Frontal cortex (tissue), 4 donors: ENCODE data around the gene TCF12. TPM values are rescaled to one million over a fixed set of nuclear protein-coding genes. Genes with fewer than 3 reads are reported as not detected.

ENCODE experiments used
- DNase-seq, 2 donors: peaks; one replicate each; pipeline ENCODE4 v3.0.0; 2012; ENCODE audit warnings: low spot score in 2 of 2
- FAIRE-seq: peaks from 2 replicates; lab custom pipeline; 2012; peaks lifted over from hg19 to GRCh38; lab: Jason Lieb, UNC
- total RNA-seq: library from RNA; depleted of rRNA; stranded (reverse); fragments of >200 nt; gene quantifications from one replicate; pipeline ENCODE4 v1.2.3, GENCODE V29; 2014
- donor health status: control.
- donor health status: control.
- donor health status: control.

The TCF12 gene
- total RNA-seq, 1 donor from 2014 or later = 87.2 TPM

DNA sequence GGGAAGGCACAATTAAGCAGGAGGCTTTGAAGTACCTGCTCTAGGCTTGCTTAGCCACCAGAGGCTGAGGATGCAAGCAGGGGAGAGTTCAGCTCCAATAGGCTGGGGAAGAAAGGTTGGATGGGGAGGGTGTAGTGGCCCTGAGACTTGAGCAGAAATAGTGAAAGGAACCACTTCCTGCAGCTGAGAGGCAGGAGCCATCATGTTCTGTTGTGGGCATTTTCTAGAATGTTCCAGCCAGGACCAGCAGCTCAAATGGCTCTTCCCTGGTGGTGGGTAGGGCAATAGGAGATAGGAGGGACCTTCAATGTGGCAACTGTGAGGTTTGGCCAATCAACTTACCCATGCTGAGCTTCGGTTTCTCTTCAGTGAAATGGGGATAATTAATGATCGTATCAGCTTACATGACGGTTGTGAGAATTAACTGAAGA, 378.7 kb downstream of the TCF12 start:
- DNase-seq (no peak), FAIRE-seq (no peak)

DNA sequence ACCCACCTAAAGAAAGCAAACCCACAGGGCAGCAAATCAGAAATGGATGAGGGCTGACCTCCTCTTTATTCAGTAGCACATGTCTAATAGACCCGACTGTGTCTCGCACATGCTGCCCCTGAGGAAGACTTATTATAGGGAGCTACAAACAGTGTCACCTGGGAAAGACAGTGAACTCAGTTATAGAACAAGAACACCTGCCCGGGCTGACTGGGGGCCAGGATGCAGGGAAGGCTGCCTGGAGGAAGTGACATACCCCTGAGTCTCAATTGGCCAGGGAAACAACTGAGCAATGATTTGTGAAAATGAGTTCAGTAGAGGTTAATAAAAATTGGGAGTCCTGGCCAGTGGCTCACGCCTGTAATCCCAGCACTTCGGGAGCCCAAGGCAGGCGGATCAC, 379.2 kb downstream of the TCF12 start:
- DNase-seq = no peak
- no peak for FAIRE-seq

DNA sequence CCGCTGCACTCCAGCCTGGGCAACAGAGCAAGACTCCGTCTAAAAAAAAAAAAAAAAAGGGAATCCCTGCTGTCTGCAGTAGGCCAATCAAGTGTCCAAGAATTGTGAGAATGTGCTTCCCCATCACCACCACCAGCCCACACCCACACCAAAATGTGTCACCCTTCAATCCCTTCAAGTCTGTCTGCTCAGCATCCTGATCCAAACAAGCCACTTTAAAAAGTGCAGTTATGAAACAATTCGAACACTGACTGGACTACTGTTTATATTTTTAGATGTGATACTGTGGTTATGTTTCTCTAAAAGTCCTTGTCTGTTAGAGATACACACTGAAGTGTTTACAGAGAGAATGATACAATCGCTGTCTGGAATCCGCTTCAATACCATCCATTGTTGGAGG, 379.8 kb downstream of the TCF12 start:
- FAIRE-seq = no peak
- no peak for DNase-seq

DNA sequence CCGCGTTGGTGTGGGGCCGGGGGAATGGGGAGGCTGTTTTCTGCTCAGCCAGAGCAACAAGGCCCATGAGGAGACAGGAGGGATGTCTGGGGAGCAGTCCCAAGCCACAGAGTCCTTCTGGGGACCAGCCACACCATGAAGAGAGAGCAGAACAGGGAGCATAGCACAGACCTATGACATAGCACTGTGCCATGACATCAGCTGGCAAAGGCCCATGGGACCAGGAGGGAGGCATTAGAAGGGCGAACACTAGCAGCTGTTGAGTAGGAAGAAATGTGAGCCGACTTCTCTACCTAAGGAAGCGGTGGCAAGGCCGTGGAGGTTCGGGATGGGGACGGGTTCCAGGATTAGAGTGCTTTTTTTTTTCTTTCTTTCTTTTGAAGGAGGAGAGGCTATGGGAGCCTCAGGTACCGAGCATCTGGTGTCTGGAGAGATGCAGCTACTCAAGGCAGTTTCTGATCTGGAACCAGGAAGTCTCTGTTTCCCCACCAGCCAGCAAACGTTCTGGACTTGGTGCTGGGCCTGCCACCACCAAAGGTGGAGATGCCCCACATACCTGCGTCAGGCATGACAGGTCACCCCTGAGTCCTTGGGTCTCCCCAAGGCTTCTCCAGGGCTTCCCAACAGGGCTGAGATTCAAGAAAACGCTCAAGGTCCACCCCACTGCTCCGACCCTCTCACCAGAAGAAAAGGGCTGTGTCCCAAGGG, 380.6 kb downstream of the TCF12 start:
- DNase-seq = no peak
- FAIRE-seq = no peak

DNA sequence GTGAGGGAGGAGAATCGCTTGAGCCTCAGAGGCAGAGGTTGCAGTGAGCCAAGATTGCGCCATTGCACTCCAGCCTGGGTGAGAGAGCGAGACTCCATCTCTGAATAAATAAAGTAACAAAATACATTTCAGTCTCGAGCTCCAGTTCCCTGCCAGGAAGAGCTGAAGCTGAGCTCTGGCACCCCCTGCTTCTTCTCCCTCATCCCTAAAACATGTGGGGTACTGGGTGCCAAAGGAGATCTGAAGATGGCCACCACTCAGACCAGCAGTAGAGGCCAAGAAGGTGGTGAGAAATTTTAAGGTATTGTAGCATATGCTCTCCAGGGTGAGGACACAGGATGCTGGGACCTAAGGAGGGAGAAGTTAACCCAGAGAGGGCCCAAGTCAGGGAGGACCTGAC, 382.9 kb downstream of the TCF12 start:
- no peak for DNase-seq
- FAIRE-seq = no peak

DNA sequence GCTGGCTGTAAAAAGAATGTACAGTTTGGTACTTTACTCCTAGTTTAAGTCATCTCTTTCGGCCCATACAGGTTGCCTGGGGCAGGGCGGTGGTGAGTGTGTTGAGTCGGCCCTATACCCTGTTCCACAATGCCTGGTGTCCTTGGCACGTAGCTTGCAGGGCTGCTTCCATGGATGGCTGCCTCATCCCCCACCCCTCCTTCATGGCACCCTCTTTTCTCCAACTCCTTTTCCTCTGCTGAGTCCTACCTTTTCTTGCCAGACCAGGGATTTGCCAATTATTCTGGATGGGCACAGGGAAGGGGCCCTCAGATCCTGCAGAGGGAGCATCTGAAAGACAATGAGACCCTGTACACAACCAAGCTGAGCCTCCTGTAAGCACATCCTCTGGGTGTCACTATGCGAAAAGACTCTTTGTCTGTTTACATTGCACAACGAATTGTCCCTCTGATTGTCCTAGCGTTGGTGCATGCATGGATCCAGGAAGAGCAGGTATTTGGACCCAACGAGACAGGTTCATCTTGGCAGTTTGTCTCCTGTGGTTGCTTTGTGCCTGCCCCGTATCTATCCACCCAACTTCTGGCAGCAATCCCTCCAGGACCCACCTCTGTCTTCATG, 384.3 kb downstream of the TCF12 start:
- DNase-seq (no peak), FAIRE-seq (no peak)

DNA sequence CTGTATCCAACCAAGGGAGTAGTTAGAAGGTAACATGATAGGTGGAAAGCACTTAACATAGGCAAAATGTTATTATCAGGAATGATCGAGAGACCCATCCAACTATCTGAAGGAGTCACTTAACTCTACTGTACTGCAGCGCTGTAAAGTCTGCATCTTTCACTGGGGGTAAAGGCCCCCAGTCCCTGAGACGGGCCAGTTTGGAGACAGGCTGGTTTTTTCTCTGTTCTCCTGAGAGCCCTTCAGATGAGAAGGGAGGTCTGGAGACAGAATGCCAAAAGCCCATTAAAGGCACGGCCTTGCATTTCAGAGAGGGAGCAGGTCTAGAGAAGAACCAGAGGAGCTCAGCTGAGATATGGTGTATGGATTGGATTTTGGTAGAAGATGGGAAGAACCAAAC, 386.6 kb downstream of the TCF12 start:
- FAIRE-seq = no peak
- no peak for DNase-seq

DNA sequence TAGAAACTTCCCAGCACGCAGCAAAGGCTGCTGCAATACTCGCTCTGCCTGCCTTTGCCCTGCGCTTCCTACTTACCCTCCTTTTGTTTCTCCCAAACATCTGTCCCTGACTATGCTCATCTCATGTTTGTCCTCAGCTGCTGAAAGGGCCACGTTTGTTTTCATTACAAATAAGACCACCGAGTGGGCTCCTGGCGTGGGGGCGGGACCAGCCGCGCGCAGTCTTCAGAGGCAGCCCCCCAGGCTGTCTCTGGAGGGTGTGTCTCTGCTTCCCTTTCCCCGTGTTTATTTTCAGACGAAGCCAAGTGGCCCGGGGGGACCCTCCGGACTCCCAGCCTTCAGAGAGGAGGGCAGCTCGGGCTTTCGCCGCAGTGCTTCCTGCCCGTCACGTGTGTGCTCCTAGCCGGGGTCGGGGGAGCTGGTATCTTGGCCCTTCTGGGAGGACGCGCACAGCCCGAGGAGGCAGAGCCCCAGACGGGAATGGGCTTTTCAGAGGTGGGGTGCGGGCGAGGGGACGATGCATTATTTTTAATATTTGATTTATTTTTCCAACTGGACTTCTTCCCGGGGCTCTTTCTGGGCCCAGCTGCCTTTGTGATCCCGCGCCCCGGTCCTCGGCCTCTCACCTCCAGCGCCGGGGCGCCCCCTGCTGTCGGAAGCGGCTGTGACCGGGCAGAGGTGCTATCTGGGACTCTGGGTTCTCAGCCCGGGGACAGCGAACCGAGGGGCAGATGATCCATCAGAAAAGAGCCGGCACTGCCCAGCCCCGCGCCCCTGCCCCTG, 387.9 kb downstream of the TCF12 start:
- DNase-seq = peak; percentile 83 to 90

DNA sequence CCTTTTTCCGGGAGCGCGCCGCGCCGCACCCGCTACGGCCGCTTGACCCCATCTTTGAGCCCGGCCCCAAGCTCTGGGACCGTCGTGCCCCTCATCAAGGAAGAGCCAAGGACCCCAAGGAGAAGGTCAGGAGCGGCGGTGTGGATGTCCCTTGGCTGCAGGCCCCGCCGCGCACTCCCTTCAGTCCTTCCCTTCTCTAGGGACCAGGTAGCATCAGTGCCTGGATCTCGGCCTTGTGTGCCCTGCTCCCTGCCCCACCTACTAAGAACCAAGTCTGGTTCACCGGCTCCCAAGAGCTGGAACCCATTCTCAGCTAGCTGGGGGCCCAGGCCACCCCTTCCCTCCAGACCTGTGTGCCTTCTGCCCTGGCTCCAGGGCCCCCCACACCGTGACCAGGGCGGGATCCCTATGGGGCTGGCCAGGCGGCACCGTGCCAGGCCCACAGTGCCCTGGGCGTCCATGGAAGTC, 388.5 kb downstream of the TCF12 start:
- FAIRE-seq = no peak

More for the DNA sequence above, 387.9 kb downstream of the TCF12 start:
- no peak for FAIRE-seq

DNA sequence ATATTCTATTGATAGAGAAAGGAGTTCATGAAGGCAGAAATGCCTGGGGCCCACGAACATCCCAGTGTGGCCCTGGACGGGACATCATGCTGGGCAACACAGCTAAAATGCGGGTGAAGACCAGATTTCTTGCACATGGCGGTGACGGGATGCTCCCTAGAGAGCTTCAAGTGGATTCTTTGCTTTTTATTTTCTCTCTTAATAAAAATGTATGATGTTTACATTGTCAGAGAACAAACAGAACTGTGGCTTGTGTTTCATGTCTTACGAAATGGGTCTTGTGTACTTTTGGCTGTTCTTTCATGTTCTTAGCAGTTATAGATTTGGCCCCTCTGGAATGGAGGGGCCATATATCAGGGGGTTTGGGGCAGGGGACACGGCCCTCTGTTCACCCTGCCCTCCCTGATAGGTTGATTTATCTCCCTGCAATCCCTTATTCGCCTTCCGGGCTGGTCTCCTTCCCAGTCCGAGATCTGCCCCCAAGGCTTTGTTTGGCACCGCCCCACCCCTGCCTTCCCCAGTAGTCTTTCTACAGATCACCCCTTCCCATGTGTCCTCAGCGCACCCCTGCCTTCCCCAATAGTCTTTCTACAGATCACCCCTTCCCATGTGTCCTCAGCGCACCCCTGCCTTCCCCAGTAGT, 389.2 kb downstream of the TCF12 start:
- DNase-seq (no peak), FAIRE-seq (no peak)

More for the DNA sequence above, 388.5 kb downstream of the TCF12 start:
- peak in 1 of 2 donors; percentile 33 for DNase-seq

DNA sequence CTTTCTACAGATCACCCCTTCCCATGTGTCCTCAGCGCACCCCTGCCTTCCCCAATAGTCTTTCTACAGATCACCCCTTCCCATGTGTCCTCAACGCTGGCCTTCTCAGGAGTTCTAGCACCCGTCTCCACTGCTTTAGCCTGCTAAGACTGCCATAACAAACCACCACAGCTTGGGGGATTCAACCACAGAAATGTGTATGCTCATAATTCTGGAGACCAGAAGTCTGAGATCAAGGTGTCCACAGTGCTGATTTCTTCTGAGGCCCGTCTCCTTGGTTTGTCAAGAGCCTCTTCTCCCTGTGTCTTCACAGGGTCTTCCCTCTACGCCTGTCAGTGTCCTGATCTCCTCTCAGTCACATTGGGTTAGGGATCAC, 389.7 kb downstream of the TCF12 start:
- DNase-seq (no peak), FAIRE-seq (no peak)

DNA sequence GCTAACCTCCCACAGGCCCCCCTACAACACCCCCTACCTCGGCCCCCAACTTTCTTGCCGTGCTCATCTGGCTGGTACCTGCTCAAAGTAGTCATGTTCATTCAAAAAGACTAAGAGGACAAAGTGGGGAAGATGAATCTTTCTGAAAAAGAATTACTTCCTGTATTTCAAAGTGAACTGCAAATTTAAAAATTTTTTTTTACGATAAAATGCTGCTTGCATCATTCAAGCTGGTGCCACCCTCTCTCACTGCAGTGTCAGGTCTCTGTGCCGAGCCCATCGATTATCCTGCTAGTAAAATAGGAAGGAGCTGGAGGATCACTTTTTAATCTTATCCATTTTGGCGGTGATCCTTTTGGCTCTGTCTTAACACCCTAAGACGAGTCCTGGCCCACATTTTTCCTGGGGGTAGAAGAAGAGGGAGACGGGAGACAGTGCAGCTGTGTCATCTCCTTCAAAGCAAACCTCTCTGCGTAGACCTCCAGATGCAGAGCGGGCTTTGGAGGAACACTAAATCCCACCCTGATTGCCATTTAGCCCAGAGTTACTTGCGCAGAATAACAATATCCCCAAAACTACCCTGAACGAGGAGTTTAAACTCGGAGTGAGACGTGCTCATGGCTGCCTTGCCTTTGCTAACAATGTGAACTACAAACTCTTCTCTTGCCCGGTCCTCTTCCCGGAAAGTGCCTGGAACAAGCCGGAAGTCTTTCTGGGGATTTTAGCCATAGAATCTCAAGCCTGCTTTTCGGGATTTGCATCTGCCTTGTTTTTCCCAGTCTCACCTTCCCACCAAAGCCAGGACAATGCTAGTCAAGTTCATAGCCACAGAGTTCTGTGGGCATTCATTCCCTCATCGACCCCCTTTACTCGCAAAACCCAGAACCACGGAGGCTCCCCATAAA, 391.7 kb downstream of the TCF12 start:
- FAIRE-seq = no peak
- no peak for DNase-seq

DNA sequence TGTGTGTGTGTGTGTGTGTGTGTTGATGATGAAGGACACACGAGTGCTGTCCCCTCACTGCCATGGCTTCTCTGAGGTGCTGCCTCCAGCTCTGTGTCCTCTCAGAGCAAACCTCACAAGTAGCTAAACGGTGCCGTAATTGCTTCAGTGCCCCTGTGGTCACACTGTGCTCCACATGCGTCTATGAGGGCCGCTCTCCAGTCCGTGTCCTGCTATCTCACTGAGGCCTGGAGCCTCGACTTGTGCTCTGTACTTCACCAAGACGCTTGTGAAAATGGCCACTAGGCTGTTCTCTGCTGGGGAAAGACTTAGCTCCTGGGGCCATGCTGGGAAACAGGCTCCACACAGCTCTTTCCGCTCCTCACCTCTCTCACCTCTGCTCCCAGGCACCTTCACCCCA, 392.4 kb downstream of the TCF12 start:
- DNase-seq = no peak
- FAIRE-seq = no peak

DNA sequence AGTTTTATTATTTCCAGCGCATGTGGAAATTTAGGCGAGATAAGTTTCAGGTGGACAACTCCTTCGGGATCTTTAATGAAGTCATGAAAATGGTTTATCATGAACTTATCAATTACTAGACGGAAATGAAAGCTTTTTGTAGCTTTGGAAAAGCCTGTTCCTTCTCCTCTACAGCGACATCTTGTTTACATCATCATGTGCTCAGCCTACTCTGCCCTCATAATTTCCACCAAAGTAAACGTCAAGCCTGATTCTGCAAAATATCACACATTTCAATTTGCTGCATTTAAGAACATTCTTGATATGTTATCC, 393.5 kb downstream of the TCF12 start:
- DNase-seq (no peak), FAIRE-seq (no peak)

DNA sequence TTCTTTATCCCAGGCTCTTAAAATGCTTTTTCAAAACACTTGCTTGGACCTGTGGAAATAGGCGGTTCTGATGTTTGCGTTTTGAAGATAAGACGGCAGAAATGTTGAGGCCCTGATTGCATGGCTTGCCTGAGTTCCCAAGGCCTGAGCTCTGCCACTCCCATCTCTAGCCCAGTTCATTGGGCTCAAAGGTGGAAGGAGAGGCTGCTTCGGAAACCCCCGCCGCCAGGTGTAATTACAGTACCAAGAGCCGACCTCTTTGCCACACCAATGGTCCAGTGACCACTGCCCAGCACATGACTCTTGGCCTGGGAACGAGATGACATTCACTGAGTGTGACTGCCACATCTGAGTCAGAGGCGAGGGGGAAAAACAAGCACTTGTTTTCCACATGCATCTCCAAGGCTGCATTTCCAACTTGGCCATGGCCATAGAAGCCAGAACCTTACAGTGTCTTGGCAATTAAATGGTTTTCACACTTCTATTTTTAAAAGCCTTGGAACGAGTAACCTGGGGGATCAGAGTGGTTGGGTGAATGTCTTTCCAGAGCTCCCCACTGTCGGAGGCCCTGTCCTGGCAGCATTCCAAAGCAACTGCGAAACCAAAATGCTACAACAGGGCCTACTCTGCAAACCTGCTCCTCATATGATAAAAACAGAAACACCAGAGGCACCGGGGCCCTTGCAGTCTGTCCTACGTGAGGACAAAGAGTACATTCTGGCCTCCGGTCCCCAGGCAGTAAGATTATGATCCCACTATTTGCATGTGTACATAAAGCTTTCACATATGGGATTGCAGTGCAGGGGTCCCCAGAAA, 394.1 kb downstream of the TCF12 start:
- FAIRE-seq (no peak), DNase-seq (no peak)

DNA sequence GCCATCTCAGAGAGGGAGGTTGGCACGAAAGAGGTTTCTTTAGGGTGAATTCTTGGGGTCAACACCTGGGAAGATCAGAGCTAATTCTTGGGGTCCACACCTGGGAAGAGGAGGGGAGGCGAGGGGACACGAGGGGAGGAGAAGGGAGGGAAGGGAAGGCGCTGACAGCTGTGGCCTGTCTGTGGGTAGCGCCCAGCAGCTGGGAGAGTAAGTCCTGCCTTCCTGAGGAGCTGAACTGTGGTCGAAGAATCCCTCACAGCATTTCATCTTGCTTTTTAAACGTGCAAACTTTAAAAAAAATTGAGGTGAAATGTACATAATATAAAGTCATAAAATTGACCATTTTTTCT, 394.7 kb downstream of the TCF12 start:
- DNase-seq (no peak), FAIRE-seq (no peak)

DNA sequence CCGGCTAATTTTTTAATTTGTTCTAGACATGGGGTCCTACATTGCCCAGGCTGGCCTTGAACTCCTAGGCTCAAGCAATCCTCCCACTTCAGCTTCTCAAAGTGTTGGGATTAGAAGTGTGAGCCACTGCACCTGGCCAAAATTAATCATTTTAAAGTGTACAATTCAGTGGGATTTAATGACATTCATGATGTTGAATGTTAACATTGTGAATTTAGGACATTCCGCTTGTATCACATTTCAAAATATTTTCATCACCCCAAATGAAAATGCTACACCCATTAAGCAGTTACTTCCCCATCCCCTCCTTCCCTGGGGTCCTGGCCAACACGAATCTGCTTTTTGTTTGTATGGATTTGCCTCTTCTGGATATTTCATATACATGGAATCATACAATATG, 395.8 kb downstream of the TCF12 start:
- FAIRE-seq (no peak), DNase-seq (no peak)

DNA sequence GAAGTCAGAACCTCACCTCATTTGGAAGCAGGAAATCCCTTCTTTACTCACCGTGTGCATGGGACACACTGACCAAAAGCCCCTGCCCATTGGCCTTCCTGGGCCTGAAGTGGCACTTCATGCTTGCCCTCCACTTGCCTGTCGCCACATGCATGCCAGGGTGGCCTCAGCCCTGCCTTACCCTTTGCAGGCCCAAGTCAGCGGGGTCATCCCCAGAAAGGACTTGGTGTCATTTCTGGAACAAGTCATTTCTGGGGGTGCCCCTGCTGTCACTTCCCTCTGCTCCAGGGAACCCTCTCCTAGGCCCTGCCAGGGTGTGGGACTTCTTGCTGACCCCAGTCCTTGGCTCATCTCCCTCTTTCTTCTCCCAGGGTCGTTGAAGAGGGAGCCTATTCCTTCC, 398.0 kb downstream of the TCF12 start:
- no peak for FAIRE-seq
- no peak for DNase-seq
